ENCODE measurements around the gene HRG. TPM values are rescaled to one million over a fixed set of nuclear protein-coding genes. Genes with fewer than 3 reads are reported as not detected.

HRG gene
- total RNA-seq, 1 donor from 2014 or later = not detected

DNA sequence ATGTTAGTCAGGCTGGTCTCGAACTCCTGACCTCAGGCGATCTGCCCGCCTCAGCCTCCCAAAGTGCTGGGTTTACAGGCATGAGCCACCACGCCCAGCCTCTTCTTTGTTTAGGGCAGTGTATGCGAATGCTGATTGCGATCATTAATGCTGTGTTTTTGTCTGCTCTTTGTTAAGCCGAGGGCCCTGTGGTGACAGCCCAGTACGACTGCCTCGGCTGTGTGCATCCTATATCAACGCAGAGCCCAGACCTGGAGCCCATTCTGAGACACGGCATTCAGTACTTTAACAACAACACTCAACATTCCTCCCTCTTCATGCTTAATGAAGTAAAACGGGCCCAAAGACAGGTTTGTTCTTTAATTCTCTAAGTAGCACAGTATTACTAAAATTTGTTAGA is 59.1 kb downstream of the HRG start:
- Mint-ChIP-seq H3K4me1 (ENCODE audit: low read depth) (no peaks in the 10 kb centered on the region), H3K4me3 (ENCODE audit: low read depth) (no peak overlapping the region), H3K27me3 (ENCODE audit: low read depth) (peaks cover 16% of the 10 kb centered on the region), H3K27ac (no peak overlapping the region), H3K9me3 (no peaks in the 10 kb centered on the region), H3K36me3 (ENCODE audit: low read depth) (no peaks in the 10 kb centered on the region)
- intact Hi-C loops (cut with micrococcal nuclease) = no loop called here
- DNase-seq (ENCODE audit: low spot score) = no peak

Other genes with a start within 250 kb of the HRG start
- 3.8 and 5.6 TPM in 2 replicates for gene CRYGS, start 121.6 kb upstream of the HRG start, total RNA-seq
- gene TBCCD1, start 98.7 kb upstream of the HRG start, total RNA-seq = 17.5 and 17.7 TPM in 2 replicates
- 66.3 and 72.8 TPM in 2 replicates for gene DNAJB11, start 95.3 kb upstream of the HRG start, total RNA-seq
- gene AHSG, start 53.0 kb upstream of the HRG start, total RNA-seq = not detected in 2 replicates
- gene FETUB, start 25.6 kb upstream of the HRG start, total RNA-seq = not detected in 2 replicates
- gene KNG1, start 51.3 kb downstream of the HRG start, total RNA-seq = not detected in 2 replicates
- 445 and 450 TPM in 2 replicates for gene EIF4A2, start 117.6 kb downstream of the HRG start, total RNA-seq
- gene RFC4, start 140.5 kb downstream of the HRG start, total RNA-seq = 97.2 and 105 TPM in 2 replicates
- not detected in 2 replicates for gene ADIPOQ, start 176.7 kb downstream of the HRG start, total RNA-seq

Measured in activated T-helper 2 cell treated with anti-CD3 and anti-CD28 coated beads, Interferon-gamma antibody, Interleukin-2, Interleukin-4, amounts not matched to agents 10 μg/mL and 5 μg/mL and 100 μg/mL, durations not matched to agents 14 hours and 24 hours and 36 hours (primary cell).